SK-N-SH (cell line): ENCODE measurements around the gene IL4. TPM values are rescaled to one million over a fixed set of nuclear protein-coding genes. Genes with fewer than 3 reads are reported as not detected.
A peak's percentile ranks its signal among the peaks of the same experiment; 100 is the strongest.

Source experiments
- CTCF ChIA-PET: fragments of 300-600, 350-600 bp; formaldehyde crosslinking; extraction: SDS; loops from one replicate; lab custom pipeline; 2021; lab: Yijun Ruan, JAX
- POLR2A ChIA-PET: fragments of 350-600 bp; sonication (Branson Sonifier 250); formaldehyde crosslinking; extraction: SDS; loops from one replicate; lab custom pipeline; 2020; ENCODE audit warnings: antibody characterized with exemption, inconsistent platforms; lab: Yijun Ruan, JAX
- DNase-seq: peaks from one replicate; pipeline ENCODE4 v3.0.0; 2012
- H2AFZ ChIP-seq: fragments of 200-600 bp; sonication (generic); 2 replicates; pipeline ENCODE4 v1.8.1; 2016; ENCODE audit warnings: antibody characterized with exemption, mild to moderate bottlenecking, low read depth
- H3F3A ChIP-seq: fragments of 200-600 bp; sonication (generic); replicated peaks from 2 replicates; pipeline ENCODE3; 2016; ENCODE audit warnings: antibody characterized with exemption, mild to moderate bottlenecking; ENCODE audit not compliant: insufficient read depth
- H3K27ac ChIP-seq, 2 experiments: fragments of 200-500 bp in 1 of 2; fragments of 200-600 bp in 1 of 2; sonication (Bioruptor generic) in 1 of 2; sonication (generic), shearing (Covaris generic) in 1 of 2; 2 replicates each; pipeline versions ENCODE4 v1.5.1 to v1.6.1; 2014 to 2016; ENCODE audit warnings: low read depth in 2 of 2, inconsistent platforms in 1 of 2, low read length in 1 of 2, mild to moderate bottlenecking in 1 of 2, mixed read lengths in 1 of 2
- H3K27me3 ChIP-seq: fragments of 200-600 bp; sonication (generic), shearing (Covaris generic); 2 replicates; pipeline ENCODE4 v1.6.1; 2016; ENCODE audit warnings: mixed run types; ENCODE audit not compliant: insufficient read depth
- H3K36me3 ChIP-seq, 2 experiments: fragments of 200-500 bp in 1 of 2; fragments of 200-600 bp in 1 of 2; sonication (Bioruptor generic) in 1 of 2; sonication (generic) in 1 of 2; replicated peaks in 1 of 2; 2 replicates each; pipeline versions ENCODE3 to v1.5.1; 2014 to 2016; ENCODE audit warnings: low read length in 1 of 2, mild to moderate bottlenecking in 1 of 2; ENCODE audit not compliant: insufficient read depth in 2 of 2, control insufficient read depth in 1 of 2
- H3K4me1 ChIP-seq, 2 experiments: fragments of 200-500 bp in 1 of 2; fragments of 200-600 bp in 1 of 2; sonication (Bioruptor generic) in 1 of 2; sonication (generic), shearing (Covaris generic) in 1 of 2; 2 replicates each; pipeline versions ENCODE4 v1.5.1 to v1.6.1; 2014 to 2016; ENCODE audit warnings: low read depth in 1 of 2, low read length in 1 of 2, mixed run types in 1 of 2; ENCODE audit not compliant: insufficient read depth in 2 of 2, control insufficient read depth in 1 of 2
- H3K4me2 ChIP-seq: fragments of 200-600 bp; sonication (generic), shearing (Covaris generic); 2 replicates; pipeline ENCODE4 v1.6.1; 2017; ENCODE audit warnings: mixed run types
- H3K4me3 ChIP-seq, 2 experiments: fragments of 200-500 bp in 1 of 2; fragments of 200-600 bp in 1 of 2; sonication (Bioruptor generic) in 1 of 2; sonication (generic), shearing (Covaris generic) in 1 of 2; 2 replicates each; pipeline versions ENCODE4 v1.5.1 to v1.8.1; 2014 to 2016; ENCODE audit warnings: low read depth in 2 of 2, inconsistent platforms in 1 of 2, low read length in 1 of 2, mild to moderate bottlenecking in 1 of 2, mixed read lengths in 1 of 2, moderate library complexity in 1 of 2
- H3K79me2 ChIP-seq: fragments of 200-600 bp; sonication (generic); 2 replicates; pipeline ENCODE4 v1.8.1; 2017; ENCODE audit warnings: mild to moderate bottlenecking; ENCODE audit not compliant: insufficient read depth
- H3K9ac ChIP-seq: fragments of 200-600 bp; sonication (generic); 2 replicates; pipeline ENCODE4 v1.6.1; 2017; ENCODE audit warnings: mixed run types
- H3K9me2 ChIP-seq: fragments of 200-600 bp; sonication (generic); 2 replicates; pipeline ENCODE4 v1.6.1; 2017; ENCODE audit warnings: mixed run types
- H3K9me3 ChIP-seq: fragments of 200-600 bp; sonication (generic); 2 replicates; pipeline ENCODE4 v1.6.1; 2017; ENCODE audit warnings: mixed run types, mild to moderate bottlenecking, moderate library complexity
- H4K20me1 ChIP-seq: fragments of 200-600 bp; sonication (generic); 2 replicates; pipeline ENCODE4 v1.6.1; 2017; ENCODE audit warnings: mild to moderate bottlenecking, mixed run types; ENCODE audit not compliant: insufficient read depth
- CHD2 ChIP-seq: fragments of 150-350 bp; IDR thresholded peaks from 2 replicates; pipeline ENCODE4 v1.6.1; 2018; ENCODE audit warnings: low read length; ENCODE audit not compliant: partially characterized antibody
- EP300 ChIP-seq, 2 experiments: IDR thresholded peaks; 2 replicates each; pipeline versions ENCODE4 v1.4.0 to v1.6.1; 2012; ENCODE audit warnings: borderline replicate concordance in 1 of 2, low read depth in 1 of 2, low read length in 1 of 2
- FOSL2 ChIP-seq: IDR thresholded peaks from 2 replicates; pipeline ENCODE4 v1.4.0; 2012; ENCODE audit warnings: low read depth, mild to moderate bottlenecking, moderate library complexity, borderline replicate concordance
- GABPA ChIP-seq: IDR thresholded peaks from 2 replicates; pipeline ENCODE4 v1.4.0; 2012; ENCODE audit warnings: low read depth, mild to moderate bottlenecking
- GATA2 ChIP-seq: sonication (generic); formaldehyde crosslinking; IDR thresholded peaks from 2 replicates; pipeline ENCODE4 v1.5.0; 2020; ENCODE audit warnings: mild to moderate bottlenecking, missing genetic modification reagents
- JUND ChIP-seq: IDR thresholded peaks from 2 replicates; pipeline ENCODE4 v1.4.0; 2012
- MEF2A ChIP-seq: IDR thresholded peaks from 2 replicates; pipeline ENCODE4 v1.4.0; 2012; ENCODE audit warnings: low read depth, borderline replicate concordance
- NFIC ChIP-seq: IDR thresholded peaks from 2 replicates; pipeline ENCODE4 v1.4.0; 2012; ENCODE audit warnings: borderline replicate concordance
- NRF1 ChIP-seq: IDR thresholded peaks from 2 replicates; pipeline ENCODE4 v1.6.1; 2012; ENCODE audit warnings: low read depth, mild to moderate bottlenecking, low read length
- POLR2AphosphoS5 ChIP-seq: IDR thresholded peaks from 2 replicates; pipeline ENCODE4 v1.6.1; 2012; ENCODE audit warnings: low read depth, low read length
- RAD21 ChIP-seq: IDR thresholded peaks from 2 replicates; pipeline ENCODE4 v1.6.1; 2012; ENCODE audit warnings: mild to moderate bottlenecking, low read length
- RFX5 ChIP-seq: IDR thresholded peaks from 2 replicates; pipeline ENCODE4 v1.6.1; 2012; ENCODE audit warnings: mild to moderate bottlenecking, improper control_type of control experiment, low read length
- SMC3 ChIP-seq: IDR thresholded peaks from 2 replicates; pipeline ENCODE4 v1.6.1; 2012; ENCODE audit warnings: low read depth, low read length, improper control_type of control experiment
- YY1 ChIP-seq: IDR thresholded peaks from 2 replicates; pipeline ENCODE4 v1.4.0; 2012; ENCODE audit warnings: low read depth, mild to moderate bottlenecking
- WGBS: methylation state at CpG from one replicate; pipeline ENCODE4 v1.1.6; 2017; ENCODE audit warnings: low lambda C conversion rate; 5-methylcytosine and 5-hydroxymethylcytosine counted together
- polyA plus RNA-seq, 3 experiments: library from polyadenylated mRNA; depleted of rRNA; stranded (reverse); fragments of >200 nt; gene quantifications; 2 replicates each; pipeline ENCODE4 v1.2.3, GENCODE V29; 2012
- TF ChIP-seq, protein P1 (sequence below): fragments of 150-350 bp; IDR thresholded peaks from 2 replicates; pipeline ENCODE4 v1.6.1; 2017; ENCODE audit warnings: antibody characterized with exemption, low read length, low read depth, borderline replicate concordance
- TF ChIP-seq, protein P2 (sequence below): IDR thresholded peaks from 2 replicates; pipeline ENCODE4 v1.4.0; 2012; ENCODE audit warnings: low read depth, borderline replicate concordance
- TF ChIP-seq, protein P3 (sequence below): IDR thresholded peaks from 2 replicates; pipeline ENCODE4; 2012

Gene IL4
- polyA plus RNA-seq (2012; rRNA removed): not detected in 2 replicates
- not detected in 2 replicates for polyA plus RNA-seq (2012; cell fraction: cytosol; rRNA removed)
- not detected in 2 replicates for polyA plus RNA-seq (2012; cell fraction: nucleus; rRNA removed)

DNA sequence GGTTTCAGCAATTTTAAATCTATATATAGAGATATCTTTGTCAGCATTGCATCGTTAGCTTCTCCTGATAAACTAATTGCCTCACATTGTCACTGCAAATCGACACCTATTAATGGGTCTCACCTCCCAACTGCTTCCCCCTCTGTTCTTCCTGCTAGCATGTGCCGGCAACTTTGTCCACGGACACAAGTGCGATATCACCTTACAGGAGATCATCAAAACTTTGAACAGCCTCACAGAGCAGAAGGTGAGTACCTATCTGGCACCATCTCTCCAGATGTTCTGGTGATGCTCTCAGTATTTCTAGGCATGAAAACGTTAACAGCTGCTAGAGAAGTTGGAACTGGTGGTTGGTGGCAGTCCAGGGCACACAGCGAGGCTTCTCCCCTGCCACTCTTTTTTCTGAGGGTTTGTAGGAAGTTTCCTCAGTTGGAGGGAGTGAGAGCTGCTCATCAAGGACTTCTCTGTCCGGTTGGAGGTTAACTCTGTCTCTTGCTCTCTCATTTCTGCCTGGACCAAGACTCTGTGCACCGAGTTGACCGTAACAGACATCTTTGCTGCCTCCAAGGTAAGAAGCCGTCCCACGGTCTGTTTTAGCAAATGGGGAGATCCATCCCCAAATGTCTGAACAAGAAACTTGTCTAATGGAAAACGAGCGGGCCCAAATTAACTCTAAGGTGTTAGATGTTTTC is at the start of gene IL4:
IL4 (plus strand) TSS at position 51 of the 692 bp plus-strand sequence; CDS start at position 113, 62 bp downstream.
- no peak for DNase-seq
- H3K9ac ChIP-seq: peak within 1 kb of the TSS; percentile 59
- no peaks in the 10 kb centered on the region for H3K9me2 ChIP-seq
- no peaks in the 10 kb centered on the region for H4K20me1 ChIP-seq
- TF ChIP-seq NFIC (no peak), SMC3 (no peak), RAD21 (no peak), MEF2A (no peak), EP300 (IDR thresholded peaks at IDR 0.05; ENCODE audit: borderline replicate concordance in 1 of 2, low read depth in 1 of 2, low read length in 1 of 2) (no peak), FOSL2 (no peak), POLR2AphosphoS5 (no peak), YY1 (no peak), NRF1 (no peak), GATA2 (CRISPR knock-in tag) (no peak), GABPA (no peak), JUND (no peak), RFX5 (no peak), CHD2 (no peak)
- TF ChIP-seq, protein P1, sequence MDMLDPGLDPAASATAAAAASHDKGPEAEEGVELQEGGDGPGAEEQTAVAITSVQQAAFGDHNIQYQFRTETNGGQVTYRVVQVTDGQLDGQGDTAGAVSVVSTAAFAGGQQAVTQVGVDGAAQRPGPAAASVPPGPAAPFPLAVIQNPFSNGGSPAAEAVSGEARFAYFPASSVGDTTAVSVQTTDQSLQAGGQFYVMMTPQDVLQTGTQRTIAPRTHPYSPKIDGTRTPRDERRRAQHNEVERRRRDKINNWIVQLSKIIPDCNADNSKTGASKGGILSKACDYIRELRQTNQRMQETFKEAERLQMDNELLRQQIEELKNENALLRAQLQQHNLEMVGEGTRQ: no peak
- TF ChIP-seq, protein P2, sequence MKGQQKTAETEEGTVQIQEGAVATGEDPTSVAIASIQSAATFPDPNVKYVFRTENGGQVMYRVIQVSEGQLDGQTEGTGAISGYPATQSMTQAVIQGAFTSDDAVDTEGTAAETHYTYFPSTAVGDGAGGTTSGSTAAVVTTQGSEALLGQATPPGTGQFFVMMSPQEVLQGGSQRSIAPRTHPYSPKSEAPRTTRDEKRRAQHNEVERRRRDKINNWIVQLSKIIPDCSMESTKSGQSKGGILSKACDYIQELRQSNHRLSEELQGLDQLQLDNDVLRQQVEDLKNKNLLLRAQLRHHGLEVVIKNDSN: no peak
- TF ChIP-seq, protein P3, sequence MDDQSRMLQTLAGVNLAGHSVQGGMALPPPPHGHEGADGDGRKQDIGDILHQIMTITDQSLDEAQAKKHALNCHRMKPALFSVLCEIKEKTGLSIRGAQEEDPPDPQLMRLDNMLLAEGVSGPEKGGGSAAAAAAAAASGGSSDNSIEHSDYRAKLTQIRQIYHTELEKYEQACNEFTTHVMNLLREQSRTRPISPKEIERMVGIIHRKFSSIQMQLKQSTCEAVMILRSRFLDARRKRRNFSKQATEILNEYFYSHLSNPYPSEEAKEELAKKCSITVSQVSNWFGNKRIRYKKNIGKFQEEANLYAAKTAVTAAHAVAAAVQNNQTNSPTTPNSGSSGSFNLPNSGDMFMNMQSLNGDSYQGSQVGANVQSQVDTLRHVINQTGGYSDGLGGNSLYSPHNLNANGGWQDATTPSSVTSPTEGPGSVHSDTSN: no peak
- H3K79me2 ChIP-seq: no peaks in the 10 kb centered on the region
- no peaks in the 10 kb centered on the region for H3K9me3 ChIP-seq
- POLR2A ChIA-PET: no interaction called here
- H3K27me3 ChIP-seq: no peaks in the 10 kb centered on the region
- no peaks in the 10 kb centered on the region for H3K36me3 ChIP-seq
- H2AFZ ChIP-seq: peak within 1 kb of the TSS; percentile 80
- H3K27ac ChIP-seq: peak within 1 kb of the TSS; percentile 6 to 92; a peak in 3 of 4 replicates
- H3K4me1 ChIP-seq: peaks cover 3 to 26% of the 10 kb centered on the region in 2 experiments; a peak in 3 of 4 replicates
- H3K4me2 ChIP-seq: peak within 1 kb of the TSS; percentile 68
- peak within 1 kb of the TSS; percentile 6 to 37; a peak in 2 of 4 replicates for H3K4me3 ChIP-seq
- peaks cover 27% of the 10 kb centered on the region for H3F3A ChIP-seq
- 81% methylated on average over 14 of the region's 14 CpGs for WGBS
- CTCF ChIA-PET: interaction anchor here (0.7 to 1.1 kb wide), 3 partner anchors 8 to 44 kb away, joined by 3 read pairs; no protein-coding TSS in a partner anchor
